Measurements from ENCODE around the gene ACOT8. TPM values are rescaled to one million over a fixed set of nuclear protein-coding genes. Genes with fewer than 3 reads are reported as not detected.
"Not testable (repeated sequence)": the region's sequence is repeated elsewhere in the genome, so short reads cannot be mapped to it uniquely, and the experiment has no call there.

The ACOT8 gene
- total and polyA plus RNA-seq, 9 of the 15 experiments (the other 6 are each of a cell fraction or from before 2014, with no cell fraction given), result 8.2 to 46.7 (median 20.7) TPM

GRCh38 chr20:45874104-45874481, 16.9 kb upstream of the ACOT8 start:
- H3K4me1 ChIP-seq (replicated peaks in 1 of 2; ENCODE audit: control insufficient read depth in 2 of 2, insufficient read depth in 2 of 2, low read length in 2 of 2), result peaks cover 19 to 24% of the 10 kb centered on the region in 2 experiments
- H4K20me1 ChIP-seq (replicated peaks; ENCODE audit: control insufficient read depth, insufficient read depth, low read length); H3K4me2 ChIP-seq (ENCODE audit: insufficient read depth, low read length); H3K79me2 ChIP-seq (ENCODE audit: control insufficient read depth, insufficient read depth, low read length); H3K27ac ChIP-seq (ENCODE audit: extremely low read depth, low read depth, low read length); CTCF ChIA-PET (ENCODE audit: low intra/inter-chr PET ratio); ATAC-seq; intact Hi-C loops (cut with micrococcal nuclease); in situ Hi-C loops (cut with MboI); FAIRE-seq; BruUV-seq (replicated peaks); H3K36me3 ChIP-seq (ENCODE audit: control insufficient read depth, insufficient read depth, low read length); H3K4me3 ChIP-seq; DNase-seq (ENCODE audit: extremely low read depth in 1 of 4, low spot score in 3 of 4); H3K9me3 ChIP-seq (replicated peaks; ENCODE audit: control insufficient read depth, insufficient read depth, low read depth, low read length); H2AFZ ChIP-seq (ENCODE audit: low read depth, low read length); H3K27me3 ChIP-seq (ENCODE audit: control insufficient read depth in 2 of 2, insufficient read depth in 2 of 2, low read length in 2 of 2); H3K9me1 ChIP-seq (ENCODE audit: control insufficient read depth, insufficient read depth, low read length); H3K9ac ChIP-seq (ENCODE audit: insufficient read depth in 1 of 2, low read depth in 2 of 2, low read length in 2 of 2): not testable (repeated sequence)
- WGBS (ENCODE audit: insufficient coverage, low coverage, missing lambda C conversion rate), result 15% methylated on average over 9 of the region's 10 CpGs
- peak; percentile 33; the same call in 1 of the 2 replicates for TF ChIP-seq CEBPB (tag; IDR thresholded peaks at IDR 0.05)
- TF ChIP-seq KDM1A (IDR thresholded peaks at IDR 0.05), result 0 out of 4 replicates have a peak, but pooled peaks of 1 of the 2 experiments have one; percentile 18
- peak; percentile 64 for TF ChIP-seq ADNP (tag; IDR thresholded peaks at IDR 0.05)
- POLR2A ChIA-PET, result interaction anchor here (0.7 to 1.6 kb wide), 4 partner anchors 10 to 60 kb away, joined by 3 to 7 read pairs (median 4); partner anchors contain the start of gene PCIF1

- no peaks in the 10 kb centered on the region for H4K20me1 ChIP-seq (replicated peaks; ENCODE audit: control insufficient read depth, insufficient read depth, low read length)
- intact Hi-C loops (cut with micrococcal nuclease), result no loop called here
- H3K9me1 ChIP-seq (ENCODE audit: control insufficient read depth, insufficient read depth, low read length), result no peaks in the 10 kb centered on the region
- BruUV-seq (replicated peaks), result no TSS peak
- H3K4me3 ChIP-seq, result no peak overlapping the region
- 0% methylated on average over 1 of the region's 1 CpG for WGBS (ENCODE audit: insufficient coverage, low coverage, missing lambda C conversion rate)
- no peaks in the 10 kb centered on the region for H3K9me3 ChIP-seq (replicated peaks; ENCODE audit: control insufficient read depth, insufficient read depth, low read depth, low read length)
- H3K27ac ChIP-seq (ENCODE audit: extremely low read depth, low read depth, low read length), result no peak overlapping the region
- in situ Hi-C loops (cut with MboI), result no loop called here
- H2AFZ ChIP-seq (ENCODE audit: low read depth, low read length), result no peak overlapping the region
- H3K9ac ChIP-seq (ENCODE audit: insufficient read depth in 1 of 2, low read depth in 2 of 2, low read length in 2 of 2), result no peak overlapping the region
- POLR2A ChIA-PET, result interaction anchor here (0.7 to 1.4 kb wide), 3 partner anchors 11 to 61 kb away, joined by 3 to 7 read pairs (median 3); partner anchors contain the start of gene PCIF1
- no peak for ATAC-seq
- FAIRE-seq, result peak; percentile 6
- H3K4me2 ChIP-seq (ENCODE audit: insufficient read depth, low read length), result no peak overlapping the region
- CTCF ChIA-PET (ENCODE audit: low intra/inter-chr PET ratio), result no interaction called here
- no peak for DNase-seq (ENCODE audit: extremely low read depth in 1 of 4, low spot score in 3 of 4)
- H3K27me3 ChIP-seq (ENCODE audit: control insufficient read depth in 2 of 2, insufficient read depth in 2 of 2, low read length in 2 of 2), result no peaks in the 10 kb centered on the region
- no peaks in the 10 kb centered on the region for H3K79me2 ChIP-seq (ENCODE audit: control insufficient read depth, insufficient read depth, low read length)
- no peaks in the 10 kb centered on the region; the same call in 1 of the 3 replicates for H3K36me3 ChIP-seq (ENCODE audit: control insufficient read depth, insufficient read depth, low read length)
- peaks cover 18 to 19% of the 10 kb centered on the region in 2 experiments for H3K4me1 ChIP-seq (replicated peaks in 1 of 2; ENCODE audit: control insufficient read depth in 2 of 2, insufficient read depth in 2 of 2, low read length in 2 of 2)
- TF ChIP-seq TEAD4 (IDR thresholded peaks at IDR 0.05; ENCODE audit: low read length) (0 out of 2 replicates have a peak, but pooled peaks have one; percentile 13), TEAD4 (CRISPR knock-in tag; IDR thresholded peaks at IDR 0.05; ENCODE audit: borderline replicate concordance) (no peak), CHAMP1 (IDR thresholded peaks at IDR 0.05) (no peak), FOXM1 (IDR thresholded peaks at IDR 0.05; ENCODE audit: low read depth) (0 out of 2 replicates have a peak, but pooled peaks have one; percentile 29), FOXM1 (CRISPR knock-in tag; IDR thresholded peaks at IDR 0.05; ENCODE audit: low read depth) (no peak), ZNF316 (IDR thresholded peaks at IDR 0.05) (0 out of 2 replicates have a peak, but pooled peaks have one; percentile 6), ZNF175 (CRISPR knock-in tag; IDR thresholded peaks at IDR 0.05; ENCODE audit: low read depth) (no peak), CBFA2T2 (conservative IDR thresholded peaks at IDR 0.05) (peak; percentile 44), NFIC (IDR thresholded peaks at IDR 0.05) (0 out of 2 replicates have a peak, but pooled peaks have one; percentile 6), ZNF644 (tag; IDR thresholded peaks at IDR 0.05; ENCODE audit: low read depth) (no peak), CEBPG (CRISPR knock-in tag; IDR thresholded peaks at IDR 0.05) (no peak), CEBPG (tag; conservative IDR thresholded peaks at IDR 0.05 in 1 of 2, IDR thresholded peaks at IDR 0.05 in 1 of 2) (no peak)
Measured at GRCh38 chr20:45873409-45874103, 16.4 kb upstream of the ACOT8 start.

Measured in K562 (cell line).